Measurements from ENCODE around the gene RPL3.

Gene RPL3

DNA sequence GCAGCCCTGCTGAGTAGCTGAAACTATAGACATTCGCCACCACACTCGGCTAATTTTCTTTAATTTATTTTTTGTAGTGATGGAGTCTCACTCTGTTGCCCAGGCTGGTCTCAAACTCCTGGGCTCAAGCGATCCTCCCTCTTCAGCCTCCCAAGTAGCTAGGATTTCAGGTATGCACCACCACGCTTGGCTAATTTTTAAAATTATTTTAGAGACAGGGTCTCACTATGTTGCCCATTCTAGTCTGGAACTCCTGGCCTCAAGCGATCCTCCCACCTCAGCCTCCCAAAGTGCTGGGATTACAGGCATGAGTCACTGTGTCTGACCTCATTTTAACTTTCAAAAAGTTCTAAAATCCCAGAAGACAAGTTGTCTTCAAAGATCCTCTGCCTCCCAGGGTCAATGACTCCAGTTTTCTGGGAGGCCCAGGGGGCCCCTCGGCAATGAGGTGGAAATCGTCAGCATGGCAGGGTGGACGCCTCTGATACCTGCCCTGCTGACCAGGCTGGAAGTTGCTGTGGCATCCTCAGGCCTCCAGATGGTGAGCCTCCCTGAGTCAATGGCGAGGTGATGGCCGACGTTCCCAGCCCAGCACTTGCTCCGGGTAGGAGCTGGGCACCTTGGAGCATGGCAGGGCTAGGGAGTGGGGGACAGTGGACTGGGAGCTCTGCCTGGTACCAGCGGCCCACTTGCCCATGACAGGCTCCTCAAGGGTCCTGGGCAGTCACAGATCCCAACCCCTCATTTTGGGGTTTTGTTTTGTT lies 31.1 kb downstream of the RPL3 start:
- TF ChIP-seq CTCF (IDR thresholded peaks at IDR 0.05; ENCODE audit: extremely low read depth, missing control alignments): no peak

GRCh38 chr22:39287076-39287725 lies 32.2 kb downstream of the RPL3 start:
- TF ChIP-seq CTCF (IDR thresholded peaks at IDR 0.05; ENCODE audit: extremely low read depth, missing control alignments): no peak
- DNase-seq (ENCODE audit: low spot score): peak; percentile 87

More for the DNA sequence above, 31.1 kb downstream of the RPL3 start:
- no peak for DNase-seq (ENCODE audit: low spot score)

DNA sequence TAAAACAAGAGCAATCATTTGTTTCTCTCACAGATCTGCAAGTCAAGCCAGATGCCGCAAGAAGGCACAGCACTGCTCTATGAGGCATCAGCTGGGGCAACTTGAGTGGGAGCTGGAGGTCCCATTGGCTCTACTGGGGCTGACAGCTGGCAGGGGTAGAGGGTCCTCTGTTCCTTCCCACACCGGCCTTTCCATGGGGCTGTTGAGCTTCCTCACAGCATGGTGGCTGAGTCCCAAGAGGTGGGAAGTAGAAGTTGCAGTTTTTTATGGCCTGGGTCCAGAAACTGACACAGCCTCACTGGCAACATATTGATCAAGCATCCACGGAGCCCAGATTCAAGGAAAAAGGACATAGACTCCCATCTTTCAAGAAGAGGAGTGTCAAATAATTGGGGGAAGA lies 34.4 kb downstream of the RPL3 start:
- no peak for TF ChIP-seq CTCF (IDR thresholded peaks at IDR 0.05; ENCODE audit: extremely low read depth, missing control alignments)
- DNase-seq (ENCODE audit: low spot score): no peak

DNA sequence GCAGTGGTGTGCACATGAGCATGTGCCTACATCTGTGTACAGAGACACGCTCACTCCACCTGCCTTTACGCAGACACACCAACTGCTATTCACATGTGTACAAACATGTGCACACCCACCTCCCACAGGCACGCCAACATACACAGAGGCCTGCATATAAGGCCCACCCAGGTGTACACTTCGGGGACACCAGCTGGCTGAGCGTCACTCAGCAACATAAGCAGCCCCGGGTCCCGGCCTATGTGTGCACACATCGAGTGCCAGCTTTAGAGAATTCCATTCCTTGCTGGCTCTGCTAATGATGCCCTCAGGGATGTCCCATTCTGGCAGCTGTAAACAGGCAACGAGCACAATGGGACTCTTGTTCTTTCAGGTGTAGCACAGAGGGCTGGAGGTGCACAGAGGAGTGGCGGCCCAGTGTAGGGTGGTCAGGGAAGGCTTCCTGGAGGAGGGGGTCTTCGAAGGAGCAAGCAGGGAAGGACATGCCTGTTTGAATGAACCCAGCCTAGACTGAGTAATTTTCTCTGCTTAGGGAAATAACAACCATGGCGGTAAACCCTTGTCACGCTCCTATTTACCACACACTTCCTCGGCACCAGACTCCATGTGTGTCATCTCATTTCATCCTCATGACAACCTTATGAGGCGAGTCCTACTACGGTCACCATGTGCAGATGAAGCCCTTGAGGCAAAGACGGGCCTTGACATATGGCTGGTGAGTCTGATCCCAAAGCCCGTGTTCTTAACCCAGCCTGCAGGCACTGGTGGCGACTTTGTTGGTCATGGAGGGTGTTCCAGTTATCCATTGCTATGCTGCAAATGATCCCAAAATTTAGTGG lies 35.1 kb downstream of the RPL3 start:
- TF ChIP-seq CTCF (IDR thresholded peaks at IDR 0.05; ENCODE audit: extremely low read depth, missing control alignments): no peak
- DNase-seq (ENCODE audit: low spot score): no peak

GRCh38 chr22:39283322-39284141 lies 35.9 kb downstream of the RPL3 start:
- DNase-seq (ENCODE audit: low spot score): no peak

More at GRCh38 chr22:39283322-39284141, 35.9 kb downstream of the RPL3 start:
- TF ChIP-seq CTCF (IDR thresholded peaks at IDR 0.05; ENCODE audit: extremely low read depth, missing control alignments): no peak

Measured in GM20000 (cell line).